Measurements from ENCODE around the gene LRRC37A3. TPM values are rescaled to one million over a fixed set of nuclear protein-coding genes. Genes with fewer than 3 reads are reported as not detected.

The LRRC37A3 gene
- total RNA-seq: 1.8 and 8.3 TPM in 2 replicates

DNA sequence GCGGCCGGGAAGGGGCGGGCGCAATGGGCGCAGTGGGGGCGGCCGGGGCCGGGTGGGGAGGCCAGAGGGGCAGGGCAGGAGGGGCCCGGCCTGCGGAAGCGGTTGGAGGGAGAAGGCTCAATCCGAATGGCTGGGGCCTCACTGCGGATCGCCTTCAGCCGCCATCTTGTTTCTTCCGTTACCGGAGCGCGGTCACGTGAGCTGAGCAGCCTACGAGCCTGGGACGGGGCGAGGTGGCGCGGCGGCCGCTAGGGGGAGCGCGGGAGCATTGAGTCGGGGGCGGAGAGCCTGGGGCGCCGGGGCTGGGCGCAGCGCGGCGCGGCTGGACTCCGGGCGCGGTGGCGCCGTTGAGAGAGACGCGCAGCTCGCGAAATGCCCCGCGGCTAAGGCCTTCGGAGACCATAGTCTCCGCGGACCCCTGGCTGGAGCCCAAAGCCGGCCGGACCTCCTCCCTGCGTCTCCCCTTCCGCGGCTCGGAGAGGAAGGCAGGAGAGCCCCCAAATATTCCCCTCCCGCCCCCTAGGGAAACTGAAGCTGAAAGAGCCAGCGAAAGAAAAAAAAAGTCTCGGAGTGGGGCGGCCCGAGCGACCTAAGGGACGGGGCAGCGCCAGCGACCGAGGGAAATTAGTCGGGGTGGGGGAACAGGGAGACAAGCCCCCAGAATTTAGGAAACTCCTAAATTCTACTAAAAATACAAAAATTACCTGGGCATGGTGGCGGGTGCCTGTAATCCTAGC is at the start of gene LRRC37A3:
Gene LRRC37A3, minus strand, starts transcription at position 190 of the 737 bp plus-strand sequence. CDS start 22,221 bp downstream, outside the sequence.

Other genes starting within 250 kb of the LRRC37A3 start
- gene GNA13, start 137.3 kb upstream of the LRRC37A3 start, total RNA-seq: 23.8 and 31.9 TPM in 2 replicates
- gene RGS9, start 217.9 kb upstream of the LRRC37A3 start, total RNA-seq: 1.2 and 1.8 TPM in 2 replicates

Measured in airway epithelial cell (primary cell).